Stomach (tissue), 4 donors: ENCODE results near the gene CCDC174.

ENCODE experiments used
- CTCF ChIP-seq, 7 experiments: fragments of 450-650 bp in 4 of 7; fragments of 200-600 bp in 3 of 7; sonication (generic) in 3 of 7; IDR thresholded peaks; one replicate each; pipeline ENCODE4 v1.5.1; 2016 to 2019; ENCODE audit warnings: antibody characterized with exemption in 7 of 7, control low read depth in 2 of 7, mild to moderate bottlenecking in 1 of 7
- POLR2AphosphoS5 ChIP-seq, 3 donors: sonication (generic); formaldehyde crosslinking; IDR thresholded peaks; one replicate each; pipeline ENCODE4 v1.6.1; 2016; ENCODE audit warnings: antibody characterized with exemption in 3 of 3

- no peak for TF ChIP-seq CTCF (IDR thresholded peaks at IDR 0.05)
- TF ChIP-seq POLR2AphosphoS5 (IDR thresholded peaks at IDR 0.05): no peak
Measured at GRCh38 chr3:14605067-14605466, 46.5 kb upstream of the CCDC174 start.
